HG03520 (cell line): ENCODE measurements around the gene ANKRD9.
"Not testable (repeated sequence)": the region's sequence is repeated elsewhere in the genome, so short reads cannot be mapped to it uniquely, and the experiment has no call there.

ENCODE experiments used
- ATAC-seq: cut with Tn5 transposase; IDR thresholded peaks from one replicate; pipeline ENCODE4 v1.9.1; 2021; ENCODE audit warnings: mild to moderate bottlenecking, moderate library complexity; ENCODE audit not compliant: unreplicated experiment

Gene ANKRD9, protein sequence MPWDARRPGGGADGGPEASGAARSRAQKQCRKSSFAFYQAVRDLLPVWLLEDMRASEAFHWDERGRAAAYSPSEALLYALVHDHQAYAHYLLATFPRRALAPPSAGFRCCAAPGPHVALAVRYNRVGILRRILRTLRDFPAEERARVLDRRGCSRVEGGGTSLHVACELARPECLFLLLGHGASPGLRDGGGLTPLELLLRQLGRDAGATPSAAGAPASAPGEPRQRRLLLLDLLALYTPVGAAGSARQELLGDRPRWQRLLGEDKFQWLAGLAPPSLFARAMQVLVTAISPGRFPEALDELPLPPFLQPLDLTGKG

GRCh38 chr14:102509746-102510615 is at the start of gene ANKRD9:
TSS of gene ANKRD9 (minus strand) at chr14:102509776. CDS start at chr14:102507889, 1,887 bp downstream.
- ATAC-seq: peak; percentile 67

DNA sequence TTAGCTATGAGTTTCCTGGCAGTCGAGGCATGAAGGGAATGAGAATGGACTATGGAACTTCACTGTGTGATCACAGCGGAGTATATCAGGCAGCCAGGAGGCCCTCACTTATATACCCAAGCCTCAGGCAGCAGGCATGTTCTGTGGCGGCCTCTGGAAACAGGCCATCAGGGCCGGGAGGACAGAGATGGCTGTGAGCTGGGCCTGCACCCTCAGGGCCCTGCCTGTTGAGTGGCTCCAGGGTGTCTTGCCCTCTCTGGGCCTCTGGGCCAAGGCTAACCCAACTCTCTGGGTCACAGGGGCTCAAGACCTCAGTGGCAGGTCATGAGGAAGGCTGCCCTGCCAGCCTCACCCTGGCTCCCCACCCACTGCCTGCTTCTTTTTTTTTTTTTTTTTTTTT is 49.0 kb upstream of the ANKRD9 start:
- no peak for ATAC-seq

DNA sequence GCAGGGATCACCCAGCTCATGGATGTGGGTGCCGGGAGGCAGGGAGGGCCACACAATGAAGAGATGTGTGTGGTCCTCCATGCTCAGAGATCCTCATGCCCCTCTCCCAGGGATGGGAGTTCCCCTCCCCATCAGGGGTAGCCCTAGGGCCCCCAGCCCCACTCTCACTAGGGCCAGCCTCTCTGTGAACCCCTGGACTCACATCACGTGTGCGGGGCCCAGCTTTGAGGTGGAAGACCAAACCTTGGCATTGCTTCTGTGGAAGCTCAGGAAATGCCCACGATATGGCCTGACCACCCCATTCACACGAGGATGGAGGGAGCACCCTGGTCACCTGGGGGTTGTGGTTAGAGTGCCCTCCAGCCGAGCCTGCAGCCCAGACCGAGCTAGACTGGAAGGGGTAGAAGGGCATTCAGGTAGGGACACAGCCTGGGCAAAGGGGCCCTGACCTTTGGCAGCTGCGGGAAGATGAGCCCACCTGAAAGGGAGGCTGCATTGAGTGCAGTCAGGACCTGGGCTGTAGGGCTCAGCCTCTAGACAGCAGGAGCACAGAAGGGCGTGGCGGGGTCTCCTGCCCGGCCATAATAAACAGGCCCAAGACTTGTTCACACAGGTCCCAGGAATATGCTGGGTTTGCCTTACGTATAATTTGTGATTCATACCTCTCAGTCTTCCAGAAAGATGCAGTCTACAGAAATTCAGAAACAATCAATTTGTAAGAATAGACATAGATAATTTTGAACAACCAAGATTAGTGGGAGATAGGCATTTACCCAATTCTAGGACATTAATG is 48.1 kb upstream of the ANKRD9 start:
- no peak for ATAC-seq

GRCh38 chr14:102556098-102556677 is 46.6 kb upstream of the ANKRD9 start:
- ATAC-seq: no peak

- ATAC-seq: no peak
Measured at GRCh38 chr14:102554821-102555819, 45.5 kb upstream of the ANKRD9 start.

- ATAC-seq: no peak
Measured at GRCh38 chr14:102551995-102552705, 42.6 kb upstream of the ANKRD9 start.

- not testable (repeated sequence) for ATAC-seq
Measured at GRCh38 chr14:102550927-102551401, 41.4 kb upstream of the ANKRD9 start.

DNA sequence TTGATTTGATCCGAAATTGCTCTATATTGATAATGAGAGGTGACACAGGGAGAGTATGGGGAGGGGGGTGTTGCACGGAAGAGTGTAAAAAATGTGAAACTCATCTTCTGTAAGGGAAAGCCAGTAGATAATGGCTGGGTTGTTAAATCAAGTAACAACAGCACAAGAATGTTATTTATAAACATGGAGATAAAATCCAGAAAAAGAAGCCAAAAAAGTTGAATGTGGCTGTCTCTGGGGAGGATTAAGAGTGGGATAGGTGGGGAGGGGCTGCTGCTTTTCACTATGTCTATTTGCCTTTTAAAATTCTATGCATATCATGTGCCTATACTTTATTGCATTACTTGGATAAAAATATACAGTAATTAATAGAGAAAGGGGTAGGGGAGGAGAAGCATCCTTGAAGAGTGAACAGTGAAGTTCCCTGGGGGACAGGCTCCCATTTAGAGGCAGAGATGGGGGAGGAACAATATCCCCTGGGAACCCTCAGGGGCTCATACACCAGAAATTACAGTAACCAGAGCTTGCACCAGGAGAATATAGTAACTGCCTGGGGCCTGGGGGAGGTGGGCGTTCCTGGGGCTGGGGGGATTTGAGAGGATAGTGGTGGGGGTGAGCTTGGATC is 39.2 kb upstream of the ANKRD9 start:
- ATAC-seq: no peak

DNA sequence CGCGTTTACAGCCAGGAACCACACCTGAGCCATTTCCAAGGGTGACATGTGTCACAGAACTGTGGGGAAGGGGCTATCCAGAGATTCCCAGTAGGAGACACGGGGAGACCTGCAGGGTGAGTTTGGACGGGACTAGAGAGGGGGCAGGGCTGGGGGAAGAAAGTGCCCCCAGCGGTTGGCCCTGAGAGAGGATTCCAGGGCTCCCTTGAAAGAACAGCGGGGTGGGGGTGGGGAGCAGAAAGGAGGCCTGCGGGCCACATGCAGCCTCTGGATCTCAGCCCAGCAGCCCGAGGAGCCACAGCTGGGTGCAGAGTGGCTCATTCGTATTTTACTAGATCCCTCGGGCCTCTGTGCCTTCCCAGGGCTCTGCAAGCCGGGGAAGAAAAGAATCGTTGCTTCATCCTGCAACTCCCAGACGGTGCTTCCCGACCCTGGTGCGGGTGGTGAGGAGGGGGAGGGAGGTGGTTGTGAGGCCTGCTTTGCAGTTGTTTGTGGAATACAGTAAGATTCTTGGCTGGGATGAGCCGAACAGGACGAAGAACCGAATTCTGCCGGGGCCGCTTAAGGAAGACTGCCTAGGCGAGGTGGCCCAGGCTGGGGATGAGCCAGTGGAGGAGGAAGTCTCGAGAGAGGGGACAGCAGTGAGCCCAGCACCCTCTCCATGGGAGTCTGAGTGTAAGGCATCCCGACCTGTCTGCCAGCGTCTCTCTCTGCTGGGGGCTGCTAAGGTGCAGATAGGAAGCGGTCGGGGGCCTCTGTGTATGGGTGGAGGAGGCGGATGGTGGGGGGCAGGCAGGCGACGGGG is 36.1 kb upstream of the ANKRD9 start:
- ATAC-seq: no peak

DNA sequence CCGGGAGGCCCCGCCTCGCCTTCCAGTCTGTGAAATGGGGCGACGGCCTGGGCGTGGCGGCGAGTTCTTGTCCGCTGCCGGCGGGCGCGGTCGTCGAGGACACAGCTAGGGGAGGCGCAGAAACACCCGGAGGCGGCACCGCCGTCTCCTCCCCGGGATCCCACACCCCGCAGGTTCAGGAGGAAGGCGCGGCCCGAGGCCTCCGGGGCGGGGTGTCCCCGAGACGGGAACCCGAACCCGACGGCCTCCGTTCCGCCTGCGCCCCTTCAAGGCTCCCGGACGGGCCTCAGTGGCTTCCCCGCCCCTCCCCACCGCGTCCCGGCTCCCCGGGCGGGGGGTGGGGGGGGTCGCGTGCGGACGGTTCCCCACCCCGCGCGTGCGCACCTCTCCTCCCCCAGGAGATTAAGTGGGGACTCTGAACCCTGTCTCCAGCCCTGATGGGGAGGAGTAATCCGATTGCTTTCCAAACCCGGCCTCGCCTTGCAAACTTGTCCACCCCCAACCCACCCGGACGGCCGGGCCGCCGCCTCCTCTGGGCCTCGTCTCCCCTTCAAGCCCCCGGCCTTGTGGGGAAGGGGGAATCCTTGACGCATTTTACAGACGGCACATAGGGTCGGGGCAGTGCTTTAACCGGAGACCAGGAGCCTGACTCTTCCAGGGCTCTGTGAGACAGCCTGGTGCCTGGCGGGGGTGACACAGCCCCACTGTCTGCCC is 35.3 kb upstream of the ANKRD9 start:
- no peak for ATAC-seq

DNA sequence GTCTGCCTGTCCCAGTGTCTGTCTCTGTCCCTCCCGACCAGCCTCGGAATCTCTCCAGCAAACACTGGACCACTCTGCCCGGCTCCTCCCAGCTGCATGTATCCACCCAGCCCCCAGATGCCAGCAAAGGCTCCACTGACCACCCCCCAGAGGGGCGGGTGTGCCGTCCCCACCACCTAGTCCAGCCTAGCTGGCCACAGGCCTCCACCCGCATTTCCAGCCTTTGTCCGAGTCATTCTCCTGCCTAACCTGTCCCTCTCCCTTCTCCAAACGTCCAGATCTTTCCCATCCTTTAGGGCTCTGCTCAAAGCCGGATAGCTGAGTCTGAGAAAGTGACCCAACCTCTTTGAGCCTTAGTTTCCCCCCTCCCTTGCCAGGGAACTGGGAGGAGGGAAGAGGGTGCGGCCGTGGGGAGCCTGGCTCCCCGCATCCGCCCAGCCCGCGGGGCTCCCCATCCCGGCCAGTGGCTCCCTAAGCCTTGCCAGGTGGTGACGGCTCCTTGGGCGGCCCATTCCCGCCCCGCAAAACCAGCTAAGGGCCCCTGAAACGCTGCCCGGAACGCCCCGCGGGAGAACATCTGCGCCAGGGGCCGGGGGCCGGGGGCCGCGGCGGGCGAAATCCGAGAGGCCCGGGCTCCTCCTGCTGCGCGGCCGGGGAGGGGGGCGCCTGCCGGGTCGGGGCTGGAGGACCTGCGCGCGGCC is 34.6 kb upstream of the ANKRD9 start:
- ATAC-seq: no peak

GRCh38 chr14:102541771-102542170 is 32.2 kb upstream of the ANKRD9 start:
- ATAC-seq: no peak

GRCh38 chr14:102541029-102541491 is 31.5 kb upstream of the ANKRD9 start:
- not testable (repeated sequence) for ATAC-seq

GRCh38 chr14:102540315-102541028 is 30.9 kb upstream of the ANKRD9 start:
- ATAC-seq: no peak

GRCh38 chr14:102539544-102540314 is 30.2 kb upstream of the ANKRD9 start:
- ATAC-seq: no peak
